ENCODE results near the gene SLC25A41.

DNA sequence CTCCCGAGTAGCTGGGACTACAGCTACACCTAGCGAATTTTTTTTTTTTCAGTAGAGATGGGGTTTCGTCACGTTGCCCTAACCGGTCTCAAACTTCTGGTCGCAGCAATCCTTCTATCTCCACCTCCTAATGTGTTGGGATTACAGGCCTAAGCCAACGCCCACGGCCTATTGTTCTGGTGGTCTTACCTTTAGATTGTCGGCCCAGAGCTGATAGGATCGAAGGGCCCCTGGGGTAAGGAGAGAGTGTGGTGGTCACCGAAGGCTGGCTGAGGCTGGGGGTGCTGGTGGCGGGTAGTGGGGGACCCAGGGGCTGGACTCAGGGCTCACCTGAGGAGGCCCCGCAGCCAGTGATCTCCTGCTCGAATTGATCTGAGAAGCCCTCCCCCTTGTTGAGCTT is 37.5 kb upstream of the SLC25A41 start:
- TF ChIP-seq CTCF (IDR thresholded peaks at IDR 0.05; ENCODE audit: poor library complexity, severe bottlenecking), result no peak
- TF ChIP-seq EZH2 (IDR thresholded peaks at IDR 0.05; ENCODE audit: borderline replicate concordance, insufficient read depth, low read length, poor library complexity, severe bottlenecking), result no peak
- TF ChIP-seq SMC3 (conservative IDR thresholded peaks at IDR 0.05; ENCODE audit: poor library complexity), result no peak
- TF ChIP-seq REST (IDR thresholded peaks at IDR 0.05; ENCODE audit: borderline replicate concordance), result no peak
